ENCODE measurements around the gene FN1.

- no peak for TF ChIP-seq POLR2A (IDR thresholded peaks at IDR 0.05)
- TF ChIP-seq CTCF (IDR thresholded peaks at IDR 0.05): no peak
Observed at GRCh38 chr2:215357660-215358059, 78.2 kb downstream of the FN1 start.
